NCI-H2029 (cell line): Measurements from ENCODE around the gene E2F4.

Experiments used
- DNase-seq: peaks from one replicate; lab custom pipeline; 2025; lab: John Stamatoyannopoulos, UW

E2F4 gene, protein sequence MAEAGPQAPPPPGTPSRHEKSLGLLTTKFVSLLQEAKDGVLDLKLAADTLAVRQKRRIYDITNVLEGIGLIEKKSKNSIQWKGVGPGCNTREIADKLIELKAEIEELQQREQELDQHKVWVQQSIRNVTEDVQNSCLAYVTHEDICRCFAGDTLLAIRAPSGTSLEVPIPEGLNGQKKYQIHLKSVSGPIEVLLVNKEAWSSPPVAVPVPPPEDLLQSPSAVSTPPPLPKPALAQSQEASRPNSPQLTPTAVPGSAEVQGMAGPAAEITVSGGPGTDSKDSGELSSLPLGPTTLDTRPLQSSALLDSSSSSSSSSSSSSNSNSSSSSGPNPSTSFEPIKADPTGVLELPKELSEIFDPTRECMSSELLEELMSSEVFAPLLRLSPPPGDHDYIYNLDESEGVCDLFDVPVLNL

DNA sequence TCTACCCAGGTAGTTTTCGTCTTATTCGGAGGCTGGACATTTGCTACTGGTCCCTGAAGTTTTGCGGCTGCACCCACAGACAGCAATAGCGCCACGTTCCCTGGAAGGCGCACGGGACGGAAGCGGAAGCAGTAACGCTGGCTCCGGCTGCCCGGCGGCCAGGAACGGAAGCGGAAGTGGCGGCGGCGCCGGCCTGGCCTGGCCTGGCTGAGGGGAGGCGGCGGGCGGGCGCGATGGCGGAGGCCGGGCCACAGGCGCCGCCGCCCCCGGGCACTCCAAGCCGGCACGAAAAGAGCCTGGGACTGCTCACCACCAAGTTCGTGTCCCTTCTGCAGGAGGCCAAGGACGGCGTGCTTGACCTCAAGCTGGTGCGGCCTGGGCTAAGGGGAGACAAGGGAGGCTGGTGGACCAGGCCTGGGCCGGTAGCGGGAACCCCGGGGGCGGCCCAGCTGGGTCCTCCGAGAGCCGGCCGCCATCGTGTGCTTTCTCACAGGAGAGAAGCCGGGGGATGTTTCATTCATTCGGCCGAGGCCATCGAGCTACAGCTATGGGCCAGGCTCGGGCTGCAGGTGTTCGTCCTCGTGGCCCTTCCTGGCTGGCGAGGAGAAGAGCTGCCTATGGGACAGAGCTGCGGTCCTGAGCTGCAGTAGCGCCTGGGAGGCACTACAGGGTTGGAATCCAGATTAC lies at the start of gene E2F4:
TSS of gene E2F4 (plus strand) at position 161 of the 687 bp plus-strand sequence. CDS start at position 234, 73 bp downstream.
- peak; percentile 60 for DNase-seq

DNA sequence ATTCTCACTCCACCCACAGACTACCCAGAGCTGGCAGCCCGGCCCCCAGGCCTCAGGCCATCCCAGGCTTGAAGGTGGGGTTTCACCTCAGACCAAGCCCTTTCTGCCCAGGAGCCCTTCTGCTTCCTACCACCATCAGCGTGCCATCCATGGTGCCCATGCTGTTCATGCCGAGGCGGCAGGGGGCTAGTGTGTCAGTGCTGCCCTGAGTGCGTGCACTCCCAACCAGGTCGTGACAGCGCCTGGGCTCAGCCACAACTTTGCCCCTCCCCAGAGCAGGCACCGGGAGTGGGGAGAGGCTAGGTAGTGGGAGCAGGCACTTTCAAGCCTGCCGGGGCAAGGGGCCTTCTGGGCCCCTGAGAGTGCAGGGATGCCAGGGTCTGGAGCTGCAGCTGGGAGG lies 49.6 kb upstream of the E2F4 start:
- no peak for DNase-seq

DNA sequence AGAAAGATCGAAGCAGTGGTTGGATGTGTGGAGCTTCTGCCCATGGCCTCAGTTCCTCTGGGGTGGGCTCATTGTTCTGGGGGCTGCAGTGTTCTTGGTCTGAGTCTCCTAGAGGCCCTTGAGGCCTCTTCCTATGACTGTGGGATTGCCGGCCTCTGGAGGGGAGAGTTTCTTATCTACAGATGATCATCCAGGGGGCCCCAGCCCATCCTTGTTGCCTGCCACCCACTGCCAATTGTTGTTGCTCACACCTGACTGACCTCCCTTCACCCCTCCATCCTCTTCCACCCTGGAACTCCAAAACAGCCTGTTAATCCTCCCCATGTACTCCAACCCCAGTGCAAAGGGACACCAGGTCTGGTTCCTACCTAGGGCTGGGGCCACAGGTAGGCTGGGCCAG lies 47.0 kb upstream of the E2F4 start:
- DNase-seq: no peak

DNA sequence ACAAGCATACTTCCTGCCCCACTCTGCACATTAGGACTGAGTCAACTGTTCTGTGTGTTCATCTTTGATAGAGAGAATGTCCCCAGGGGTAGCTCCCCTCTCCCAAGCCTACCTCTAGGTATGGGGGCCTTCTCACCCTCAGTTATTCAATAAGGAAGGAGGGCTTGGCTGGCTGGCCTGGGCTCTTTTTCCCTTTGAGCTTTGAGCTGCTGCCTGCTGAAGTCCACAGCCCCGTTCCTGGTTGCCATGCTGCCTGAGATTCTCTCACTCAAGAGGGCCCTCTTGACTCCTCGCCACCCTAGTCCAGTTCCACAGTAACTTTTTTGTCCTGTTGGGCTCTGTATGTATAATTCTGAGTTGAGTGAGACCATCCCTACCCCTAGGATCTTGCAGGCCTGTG lies 46.2 kb upstream of the E2F4 start:
- DNase-seq: no peak

DNA sequence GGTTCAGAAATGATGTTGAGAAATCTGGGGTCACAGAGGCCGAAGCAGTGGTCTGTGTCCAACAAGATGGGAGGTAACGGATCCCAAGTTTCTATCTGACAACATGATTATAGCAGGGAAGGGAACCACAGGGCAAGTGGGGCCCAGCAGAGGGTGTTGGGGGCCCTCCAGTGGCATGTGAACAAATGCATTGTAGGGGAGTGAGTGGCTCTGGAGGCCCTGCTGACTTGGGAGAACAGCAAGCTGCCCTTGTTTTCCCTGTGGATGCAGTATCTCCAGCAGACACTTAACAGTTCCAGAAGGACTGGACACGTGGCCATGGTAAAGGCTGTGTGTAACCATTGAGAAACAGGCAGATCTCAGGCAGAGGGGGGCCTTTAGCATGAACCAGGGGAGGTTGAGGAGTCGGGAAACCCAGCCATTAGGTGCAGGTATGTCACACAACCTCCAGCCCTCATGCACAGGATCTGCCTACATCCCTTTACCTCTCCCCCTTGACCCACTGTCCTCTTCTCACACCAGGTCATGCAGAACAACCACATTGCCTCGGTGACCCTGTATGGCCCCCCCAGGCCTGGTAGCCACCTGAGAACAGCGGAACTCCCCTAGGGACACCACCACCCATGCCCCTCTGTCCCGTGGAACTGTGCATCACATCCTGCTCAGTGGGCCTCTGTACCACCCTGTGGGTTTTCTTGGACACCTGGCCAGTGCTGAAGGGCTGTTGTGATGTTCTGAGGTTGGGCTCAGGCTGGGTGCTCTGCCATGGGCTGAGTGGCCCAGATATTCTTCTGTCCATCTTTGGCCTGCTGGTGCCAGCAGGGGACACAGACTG lies 45.2 kb upstream of the E2F4 start:
- no peak for DNase-seq

DNA sequence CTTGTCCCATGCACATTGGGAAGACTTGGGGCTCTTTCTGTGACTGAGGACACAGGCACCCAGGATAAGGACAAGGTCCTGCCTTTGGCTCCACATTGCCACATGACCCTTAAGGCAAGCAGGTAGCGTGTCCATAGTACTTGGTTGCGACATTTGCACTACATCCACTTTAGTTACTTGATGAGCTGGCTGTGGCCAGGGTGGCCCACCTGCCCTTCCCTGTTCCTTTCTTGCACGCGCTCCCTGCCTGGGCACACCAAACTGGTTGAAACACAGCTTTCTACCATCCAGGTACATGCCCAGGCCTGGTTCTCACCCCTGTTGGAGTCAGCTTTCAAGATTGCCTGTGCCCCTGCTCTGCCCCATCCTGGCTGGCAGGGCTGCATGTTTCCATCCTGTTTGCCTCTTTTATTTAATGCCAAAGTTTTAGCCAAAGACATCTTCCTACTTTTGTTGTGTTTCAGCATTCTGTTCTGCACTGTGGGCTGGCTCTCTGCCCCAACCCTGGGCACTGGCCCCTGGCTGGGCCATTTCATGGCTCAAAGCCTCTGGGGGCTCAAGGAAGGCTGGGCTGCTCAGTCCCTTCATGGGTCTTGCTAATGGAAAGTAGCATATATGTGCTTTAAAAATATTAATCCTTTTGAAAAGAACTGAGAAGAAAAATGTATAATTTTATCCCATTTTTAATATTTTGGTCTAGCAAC lies 44.4 kb upstream of the E2F4 start:
- DNase-seq: no peak

DNA sequence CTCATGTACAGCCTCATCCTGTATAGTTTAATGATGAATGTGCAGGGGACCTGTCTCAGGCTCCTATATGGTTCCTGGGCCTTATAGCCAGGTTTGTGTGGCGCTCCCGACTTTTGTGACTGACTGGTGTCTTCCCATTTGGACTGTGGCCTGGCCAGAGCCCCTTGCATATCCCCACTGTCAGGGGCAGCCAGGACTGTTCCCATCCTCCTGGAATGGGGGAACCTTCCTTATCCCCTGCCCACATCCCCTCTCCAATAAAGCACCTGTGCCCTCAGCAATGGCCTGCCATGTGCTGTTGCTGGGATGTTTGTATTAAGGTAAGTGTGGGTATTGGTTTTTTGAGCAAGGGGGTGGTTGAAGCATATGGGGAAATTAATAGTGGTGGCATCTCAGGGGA lies 43.7 kb upstream of the E2F4 start:
- no peak for DNase-seq

DNA sequence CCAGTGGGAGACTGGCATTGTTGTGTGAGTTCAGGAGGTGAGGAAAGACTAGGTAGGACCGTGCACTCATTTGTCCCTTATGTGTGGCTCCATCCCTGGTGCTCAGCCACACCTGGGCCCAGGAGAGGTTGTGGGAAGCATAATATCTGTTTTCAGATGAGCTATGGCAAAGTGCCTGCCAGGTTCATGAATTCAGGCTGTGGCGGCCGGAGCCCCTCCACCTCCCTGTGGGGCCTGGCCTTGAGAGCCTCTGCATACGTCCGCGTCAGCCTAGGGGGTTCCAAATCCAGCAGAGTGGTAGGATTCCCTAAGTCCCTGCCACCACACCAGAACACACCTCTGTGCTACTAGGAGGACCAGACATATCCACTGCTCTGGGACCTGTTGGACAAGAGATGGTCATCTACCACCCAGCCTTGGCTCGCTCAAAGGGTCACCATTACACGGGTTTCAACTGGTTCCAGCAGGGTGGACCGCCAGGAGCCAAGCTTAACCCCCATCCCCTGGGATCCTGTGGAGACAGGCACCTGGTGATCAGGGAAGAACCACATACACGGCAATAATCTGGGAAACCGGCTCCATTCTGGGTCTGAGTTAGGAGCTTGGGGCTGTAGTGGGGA lies 43.2 kb upstream of the E2F4 start:
- no peak for DNase-seq

DNA sequence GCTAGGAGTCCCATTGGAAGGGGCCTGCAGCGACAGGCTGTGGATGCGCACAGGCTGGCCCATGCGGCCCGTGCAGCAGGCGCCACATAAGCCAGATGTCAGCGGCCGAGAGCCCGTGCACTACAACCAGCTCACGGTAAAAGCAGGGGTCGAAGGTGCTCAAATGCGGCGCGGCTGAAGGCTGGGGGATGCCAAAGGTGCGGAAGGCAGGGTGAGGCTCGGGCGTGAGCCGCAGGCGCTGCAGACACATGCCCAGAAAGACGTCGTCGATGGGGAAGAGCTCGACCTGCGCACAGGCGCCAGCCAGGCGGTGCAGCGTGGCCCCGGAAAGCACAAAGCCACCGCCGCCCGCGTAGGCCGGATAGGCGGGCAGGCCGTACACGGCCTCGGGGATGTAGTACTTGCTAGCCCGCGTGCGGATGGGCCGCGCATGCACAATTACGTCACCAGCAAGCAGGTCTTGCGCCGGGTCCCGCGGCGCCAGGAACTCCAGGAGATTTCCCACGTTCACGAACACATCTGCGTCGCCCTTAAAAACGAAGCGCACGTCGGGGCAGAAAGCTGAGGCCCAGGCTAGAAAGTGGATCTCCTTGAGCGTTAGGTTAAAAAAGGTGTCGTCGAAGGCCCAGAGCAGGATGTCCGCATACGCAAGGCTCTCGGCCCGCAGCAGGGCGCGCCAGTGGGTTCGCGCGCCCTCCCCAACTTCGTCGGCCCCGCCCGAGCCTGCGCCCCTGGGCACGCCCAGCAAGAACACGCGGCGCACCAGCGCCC lies 42.5 kb upstream of the E2F4 start:
- no peak for DNase-seq

DNA sequence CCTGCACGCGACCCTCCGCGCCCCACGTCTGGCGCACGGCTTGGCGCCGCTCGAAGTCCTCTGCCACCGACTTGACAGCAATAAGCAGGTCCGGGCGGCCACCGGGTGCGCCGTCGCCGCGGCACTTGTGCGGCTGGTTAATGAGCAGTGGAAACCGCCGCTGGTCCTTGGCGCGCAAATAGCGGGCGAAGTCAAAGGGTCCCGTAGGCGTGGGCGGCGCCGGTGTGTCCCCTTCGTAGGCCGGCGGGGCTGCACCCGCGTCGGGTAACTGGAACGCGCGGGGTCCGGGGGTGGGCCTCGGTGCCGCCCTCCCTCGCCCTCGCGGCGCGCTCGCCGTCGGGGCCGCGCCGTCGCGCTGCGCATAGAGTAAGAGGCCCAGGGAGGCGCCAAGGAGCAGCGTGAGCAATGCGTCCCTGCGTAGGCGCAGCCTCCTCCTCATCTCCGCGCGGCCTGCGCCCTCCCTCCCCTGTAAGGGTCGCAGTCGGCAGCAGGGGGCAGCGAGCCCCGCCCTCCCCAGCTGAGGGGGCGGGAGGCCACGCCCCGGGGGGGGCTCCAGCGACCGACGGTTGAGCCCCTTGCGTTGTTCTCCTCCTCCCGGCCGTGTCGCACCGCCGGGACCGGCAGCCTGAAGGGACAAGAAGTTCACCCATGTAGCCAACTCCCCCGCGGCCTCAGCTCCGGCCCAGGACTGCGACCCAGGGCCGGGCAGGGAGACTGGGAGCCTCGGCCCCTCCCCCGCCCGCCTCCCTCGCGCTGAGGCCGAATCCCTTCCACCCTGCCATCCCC lies 41.7 kb upstream of the E2F4 start:
- no peak for DNase-seq

DNA sequence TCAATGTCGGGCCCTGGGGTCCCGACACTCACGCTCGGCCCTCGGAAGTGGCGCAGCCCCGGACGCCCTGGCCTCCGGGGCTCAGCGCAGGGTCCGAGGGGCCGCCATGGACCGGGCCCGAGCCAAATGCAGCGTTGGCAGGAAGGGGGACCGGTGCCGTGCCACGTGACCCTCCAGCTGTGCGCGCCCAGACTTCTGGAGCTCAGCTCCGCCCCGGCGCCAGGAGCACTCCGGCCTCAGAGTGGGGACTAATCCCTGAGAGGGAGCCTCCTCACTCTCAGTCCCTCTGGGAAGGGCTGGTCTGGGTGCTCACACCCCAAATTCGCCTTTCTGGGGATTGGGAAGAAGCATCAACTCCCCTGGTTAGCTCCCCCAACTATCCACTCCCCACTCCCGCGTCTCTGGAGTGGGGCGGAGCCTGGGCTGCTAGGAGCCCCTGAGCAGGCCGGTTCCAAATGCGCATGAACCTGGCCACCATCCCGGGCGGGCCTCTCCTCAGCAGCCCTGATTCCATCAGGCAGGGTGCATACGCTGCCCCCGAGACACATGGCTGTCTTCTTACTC lies 41.0 kb upstream of the E2F4 start, which contains the start of gene B3GNT9:
TSS of gene B3GNT9 (minus strand) at position 166 of the 564 bp plus-strand sequence. CDS start 513 bp downstream, outside the sequence.
- no peak for DNase-seq

DNA sequence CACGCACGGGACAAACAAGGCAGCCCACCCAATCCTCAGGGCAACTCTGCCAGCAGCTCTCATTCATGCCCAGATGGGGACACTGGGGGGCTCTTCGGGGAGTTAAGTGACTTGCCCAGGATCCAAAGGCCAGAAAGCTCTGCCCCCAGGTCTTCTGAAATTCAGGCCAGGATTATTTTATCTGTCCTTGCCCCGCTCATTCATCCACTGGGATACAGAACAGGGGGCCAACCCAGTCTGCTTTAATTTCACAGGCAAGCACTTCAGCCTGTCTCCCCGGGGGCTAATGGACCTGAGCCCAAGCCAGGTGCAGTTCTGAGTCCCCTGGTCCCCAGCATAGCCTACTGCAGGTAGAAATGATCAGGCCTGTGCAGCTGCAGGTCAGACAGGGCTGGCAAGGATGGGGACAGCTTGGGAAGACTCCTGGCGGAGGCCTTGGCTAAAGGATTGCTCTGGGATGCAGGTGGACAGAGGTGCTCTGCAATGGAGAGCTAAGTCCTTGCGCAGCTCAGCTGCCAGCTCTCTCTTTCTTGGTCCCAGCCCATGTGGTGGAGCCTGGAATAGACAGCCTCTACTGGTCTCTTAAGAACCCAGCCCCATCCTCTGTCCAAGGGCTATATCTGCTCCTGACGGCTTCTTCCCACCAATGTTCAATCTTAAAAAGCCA lies 40.4 kb upstream of the E2F4 start:
- DNase-seq: no peak

DNA sequence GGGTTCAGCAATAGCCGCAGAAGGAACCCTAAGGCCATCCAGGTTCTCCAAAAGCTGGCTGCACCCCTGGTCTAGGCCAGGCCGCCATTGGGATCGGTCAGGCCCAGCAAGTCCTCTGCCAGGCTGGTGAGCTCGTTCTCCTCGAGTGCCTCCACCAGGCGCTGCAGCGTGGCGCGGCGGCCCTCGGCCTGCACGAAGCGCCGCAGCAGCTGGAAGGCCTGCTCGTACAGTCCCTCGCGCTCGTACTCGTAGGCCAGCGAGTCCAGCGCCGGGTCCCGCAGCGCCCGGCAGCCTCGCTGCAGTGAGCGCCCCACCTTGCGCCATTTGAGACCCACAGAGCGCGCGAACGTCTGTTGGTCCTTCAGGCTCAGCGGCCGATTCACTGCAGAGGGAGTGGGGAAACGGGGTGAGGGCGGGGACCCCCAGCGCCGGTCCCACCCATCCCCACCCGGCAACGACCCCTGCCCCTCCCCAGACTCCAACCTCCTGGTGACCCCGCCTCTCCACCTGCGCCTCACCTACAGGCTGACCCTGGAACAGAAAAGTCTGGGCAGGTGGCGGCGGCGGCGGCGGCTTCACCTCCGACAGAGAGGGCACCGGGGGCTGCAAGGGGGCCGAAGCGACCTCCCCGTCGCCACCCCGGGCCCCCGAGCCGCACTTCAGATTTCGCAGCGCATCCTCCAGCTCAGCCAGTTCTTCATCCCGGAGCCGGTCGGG lies 37.2 kb upstream of the E2F4 start:
- DNase-seq: no peak

DNA sequence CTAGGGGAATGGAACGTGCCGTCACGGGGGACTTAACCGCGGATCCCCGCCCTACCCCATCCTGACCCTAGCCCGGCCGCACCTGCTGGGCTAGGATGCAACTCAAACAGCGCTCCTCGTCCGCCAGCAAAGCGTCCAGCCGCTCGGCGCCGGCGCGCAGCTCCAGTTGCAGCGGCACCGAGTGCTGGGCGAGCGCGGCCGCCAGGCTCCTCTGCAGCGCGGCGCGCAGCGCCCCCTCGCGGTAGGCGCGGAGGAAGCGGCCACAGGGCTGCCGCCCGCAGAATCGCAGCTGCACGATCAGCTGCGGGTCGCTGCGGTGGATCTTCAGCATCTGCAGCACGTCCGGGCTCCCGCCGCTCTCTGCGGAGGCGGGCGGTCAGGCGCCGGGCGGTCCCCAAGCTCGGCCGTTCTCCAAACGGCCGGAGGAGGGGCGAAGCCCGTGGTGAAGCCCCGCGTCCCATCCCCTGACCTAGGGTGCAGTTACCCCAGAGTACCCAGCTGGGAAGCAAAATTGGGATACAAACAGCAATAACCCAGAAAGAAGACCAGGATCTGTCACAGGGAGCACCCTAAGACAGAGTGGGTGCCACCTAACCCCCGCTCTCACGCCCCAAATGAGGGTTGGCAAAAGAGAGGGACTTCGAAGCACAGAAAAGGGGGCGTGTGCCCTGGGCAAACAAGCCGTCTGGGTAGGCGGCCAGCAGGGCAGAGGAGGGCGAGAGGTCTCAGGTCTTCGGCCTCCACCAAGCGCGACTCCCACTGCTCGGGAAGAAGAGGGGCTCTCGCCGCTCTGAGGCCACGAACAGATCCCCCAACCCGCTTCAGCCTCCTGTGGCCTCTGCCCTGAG lies 36.4 kb upstream of the E2F4 start:
- DNase-seq: peak; percentile 36

DNA sequence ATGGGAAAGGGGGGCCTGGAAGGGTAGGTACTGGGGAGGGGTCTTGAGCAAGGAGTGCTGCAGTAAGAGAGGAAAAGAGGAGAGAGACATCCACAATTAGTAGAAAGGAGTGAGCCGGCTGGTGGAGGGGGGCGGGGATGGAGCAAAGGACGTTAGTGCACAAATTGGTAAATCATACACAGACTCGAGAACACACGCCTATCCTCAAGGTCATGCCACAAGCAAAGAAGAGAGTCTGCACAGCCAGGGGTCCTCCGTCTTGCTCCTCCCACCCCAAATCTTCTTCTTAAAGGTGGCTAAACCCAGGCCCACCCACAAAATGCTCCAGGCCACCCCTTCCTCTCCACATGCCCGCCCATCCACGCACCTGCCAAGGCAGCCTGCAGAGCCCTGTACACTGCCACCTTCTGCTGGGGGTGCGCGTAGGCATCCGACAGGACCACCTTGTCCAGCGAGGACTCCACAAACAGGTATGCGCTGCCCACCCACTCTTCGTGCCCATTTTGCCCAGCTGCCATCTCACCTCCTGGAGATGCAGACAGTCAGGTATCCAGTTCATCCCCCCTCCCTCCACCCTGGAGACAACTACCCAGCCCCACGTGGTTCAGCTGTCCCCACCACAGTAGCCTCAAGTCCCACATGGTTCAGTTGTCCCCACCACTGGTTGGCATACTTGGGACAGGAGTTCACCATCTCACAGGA lies 35.7 kb upstream of the E2F4 start:
- no peak for DNase-seq

DNA sequence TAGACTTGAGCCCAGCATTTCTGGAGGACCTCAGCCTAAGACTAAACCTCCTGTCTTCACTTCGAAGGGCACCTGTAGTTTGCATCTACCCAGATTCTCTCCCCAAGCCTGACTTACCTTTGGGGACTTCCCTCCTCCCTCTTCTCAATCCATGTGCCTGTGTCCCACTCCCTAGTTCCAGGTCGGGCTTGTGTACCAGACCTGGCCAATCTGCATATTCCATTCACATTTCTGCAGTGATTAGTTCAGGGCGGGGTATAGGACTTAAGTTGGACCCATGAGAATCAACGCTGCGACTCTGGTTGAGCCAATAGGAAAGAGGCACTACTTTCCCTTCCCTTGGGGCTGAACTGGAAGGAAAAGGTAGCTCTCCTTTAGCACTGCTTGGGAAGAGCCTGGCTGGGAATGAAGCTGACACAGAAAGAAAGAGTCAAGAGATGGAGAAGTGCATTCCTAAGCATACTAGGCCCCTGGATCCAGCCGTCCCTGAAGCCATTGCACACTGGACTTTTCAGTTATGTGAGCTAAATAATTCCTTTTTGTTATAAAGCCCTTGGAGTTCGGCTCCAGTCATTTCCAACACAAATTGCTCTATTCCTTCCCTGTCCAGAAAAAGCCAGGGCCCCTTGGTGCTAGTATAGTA lies 34.7 kb upstream of the E2F4 start:
- DNase-seq: no peak
